NCI-H69 (cell line): ENCODE data around the gene KCNMA1.
A peak's percentile ranks its signal among the peaks of the same experiment; 100 is the strongest.

Experiments used
- DNase-seq: peaks from one replicate; lab custom pipeline; 2025; lab: John Stamatoyannopoulos, UW

KCNMA1 gene

GRCh38 chr10:77042706-77043419 lies 594.7 kb downstream of the KCNMA1 start:
- no peak for DNase-seq

- peak; percentile 23 for DNase-seq
These were observed 595.9 kb downstream of the KCNMA1 start for GRCh38 chr10:77041636-77042258.

GRCh38 chr10:77038407-77038806 lies 599.2 kb downstream of the KCNMA1 start:
- peak; percentile 20 for DNase-seq

GRCh38 chr10:77037735-77038403 lies 599.7 kb downstream of the KCNMA1 start:
- peak; percentile 94 for DNase-seq

GRCh38 chr10:77036993-77037734 lies 600.4 kb downstream of the KCNMA1 start:
- peak; percentile 91 for DNase-seq

GRCh38 chr10:77036276-77036675 lies 601.3 kb downstream of the KCNMA1 start:
- DNase-seq: peak; percentile 13

- no peak for DNase-seq
These were observed 602.8 kb downstream of the KCNMA1 start for GRCh38 chr10:77034795-77035194.

GRCh38 chr10:77034240-77034639 lies 603.4 kb downstream of the KCNMA1 start:
- DNase-seq: no peak

- DNase-seq: no peak
These were observed 605.4 kb downstream of the KCNMA1 start for GRCh38 chr10:77032188-77032570.

- peak; percentile 41 for DNase-seq
These were observed 605.9 kb downstream of the KCNMA1 start for GRCh38 chr10:77031531-77032187.

- DNase-seq: peak; percentile 5
These were observed 606.6 kb downstream of the KCNMA1 start for GRCh38 chr10:77030974-77031373.

GRCh38 chr10:77029777-77030717 lies 607.6 kb downstream of the KCNMA1 start:
- DNase-seq: peak; percentile 41

GRCh38 chr10:77028042-77028441 lies 609.6 kb downstream of the KCNMA1 start:
- no peak for DNase-seq

GRCh38 chr10:77027576-77027975 lies 610.0 kb downstream of the KCNMA1 start:
- no peak for DNase-seq

- peak; percentile 62 for DNase-seq
These were observed 610.5 kb downstream of the KCNMA1 start for GRCh38 chr10:77027141-77027540.

GRCh38 chr10:77026148-77026547 lies 611.5 kb downstream of the KCNMA1 start:
- no peak for DNase-seq

- DNase-seq: no peak
These were observed 613.1 kb downstream of the KCNMA1 start for GRCh38 chr10:77024461-77024860.

GRCh38 chr10:77023396-77023795 lies 614.2 kb downstream of the KCNMA1 start:
- DNase-seq: peak; percentile 35

- no peak for DNase-seq
These were observed 614.9 kb downstream of the KCNMA1 start for GRCh38 chr10:77022671-77023070.

GRCh38 chr10:77021966-77022490 lies 615.6 kb downstream of the KCNMA1 start:
- DNase-seq: no peak
